PC-3 (cell line): ENCODE results near the gene FLCN. TPM values are rescaled to one million over a fixed set of nuclear protein-coding genes. Genes with fewer than 3 reads are reported as not detected.

Experiments used
- ATAC-seq: fragments of 200-7000 bp; cut with Tn5 transposase; 2 replicates; pipeline ENCODE4 v1.9.1; 2020; ENCODE audit warnings: mild to moderate bottlenecking, moderate library complexity
- BruUV-seq: library from RNA; stranded (reverse); fragments of 400-500 nt; replicated peaks from 2 replicates; lab custom pipeline; 2021; lab: Mats Ljungman, UMichigan
- CTCF ChIA-PET: fragments of 300-600 bp; sonication (Branson Sonifier 250); formaldehyde crosslinking; loops from one replicate; lab custom pipeline; 2022; ENCODE audit warnings: antibody characterized with exemption; lab: Charles Lee
- POLR2A ChIA-PET: fragments of 300-600 bp; sonication (Branson Sonifier 250); formaldehyde crosslinking; loops from one replicate; lab custom pipeline; 2022; ENCODE audit warnings: antibody characterized with exemption; ENCODE audit not compliant: unreplicated experiment; lab: Charles Lee
- DNase-seq: peaks from one replicate; pipeline ENCODE4 v3.0.0-alpha.2; 2015
- H2AFZ ChIP-seq: fragments of 300-600 bp; sonication (generic); 2 replicates; pipeline ENCODE4 v1.6.0; 2016; ENCODE audit warnings: antibody characterized with exemption, low read length
- H3F3A ChIP-seq: fragments of 300-600 bp; sonication (generic); one replicate; pipeline ENCODE4 v1.6.0; 2017; ENCODE audit warnings: antibody characterized with exemption, low read length, control low read depth, mild to moderate bottlenecking; ENCODE audit not compliant: unreplicated experiment
- H3K27ac ChIP-seq: fragments of 300-600 bp; sonication (generic); 2 replicates; pipeline ENCODE4 v1.5.1; 2016; ENCODE audit warnings: mild to moderate bottlenecking, low read length
- H3K27me3 ChIP-seq: fragments of 300-600 bp; sonication (generic); 2 replicates; pipeline ENCODE4 v1.6.1; 2016; ENCODE audit warnings: low read length, mixed read lengths
- H3K36me3 ChIP-seq: fragments of 300-600 bp; sonication (generic); 2 replicates; pipeline ENCODE4 v1.6.1; 2016; ENCODE audit warnings: low read depth, mixed run types, low read length, mixed read lengths
- H3K4me1 ChIP-seq: fragments of 300-600 bp; sonication (generic); 2 replicates; pipeline ENCODE4 v1.5.1; 2016; ENCODE audit warnings: low read length; ENCODE audit not compliant: insufficient read depth
- H3K4me2 ChIP-seq: fragments of 300-600 bp; sonication (generic); 2 replicates; pipeline ENCODE4 v1.6.0; 2016; ENCODE audit warnings: low read length
- H3K4me3 ChIP-seq: fragments of 300-600 bp; sonication (generic); 2 replicates; pipeline ENCODE4 v1.5.1; 2016; ENCODE audit warnings: mild to moderate bottlenecking, low read length, mixed read lengths
- H3K79me2 ChIP-seq: fragments of 300-600 bp; sonication (generic); 2 replicates; pipeline ENCODE4 v1.6.1; 2017; ENCODE audit warnings: low read length, mixed read lengths
- H3K9ac ChIP-seq: fragments of 300-600 bp; sonication (generic); 2 replicates; pipeline ENCODE4 v1.6.0; 2016; ENCODE audit warnings: mild to moderate bottlenecking, low read length
- H3K9me2 ChIP-seq: fragments of 300-600 bp; sonication (generic); replicated peaks from 2 replicates; pipeline ENCODE4 v1.6.1; 2016; ENCODE audit warnings: mixed run types, low read length, mixed read lengths
- H3K9me3 ChIP-seq: fragments of 300-600 bp; sonication (generic); 2 replicates; pipeline ENCODE4 v1.6.1; 2016; ENCODE audit warnings: low read length, mixed read lengths
- H4K20me1 ChIP-seq: fragments of 300-600 bp; sonication (generic); 2 replicates; pipeline ENCODE4 v1.6.1; 2016; ENCODE audit warnings: low read length, mixed read lengths
- CTCF ChIP-seq: fragments of 300-600 bp; sonication (generic); conservative IDR thresholded peaks from 2 replicates; pipeline ENCODE4 v1.5.1; 2017; ENCODE audit warnings: antibody characterized with exemption, low read depth, mild to moderate bottlenecking, low read length
- EZH2 ChIP-seq: fragments of 300-600 bp; sonication (generic); IDR thresholded peaks from one replicate; pipeline ENCODE4 v1.6.1; 2017; ENCODE audit warnings: antibody characterized with exemption, mild to moderate bottlenecking, low read length; ENCODE audit not compliant: unreplicated experiment
- EZH2phosphoT487 ChIP-seq: fragments of 300-600 bp; sonication (generic); IDR thresholded peaks from 2 replicates; pipeline ENCODE4 v1.6.1; 2018; ENCODE audit warnings: mild to moderate bottlenecking, antibody characterized with exemption, low read length, borderline replicate concordance
- intact Hi-C: fragments of 100-400 bp; cut with micrococcal nuclease; formaldehyde crosslinking; loops from 2 replicates; pipeline ENCODE4 v1.9.0; 2023
- total RNA-seq: library from RNA; depleted of rRNA; stranded (reverse); fragments of >200 nt; gene quantifications from 2 replicates; pipeline ENCODE4 v1.2.3, GENCODE V29; 2014

Gene FLCN
- total RNA-seq, 1 experiment from 2014 or later: 30.8 TPM

GRCh38 chr17:17225901-17226300 lies 11.1 kb downstream of the FLCN start:
- Histone ChIP-seq H3K9ac (no peak overlapping the region), H4K20me1 (no peaks in the 10 kb centered on the region), H3K4me3 (no peak overlapping the region), H3K79me2 (no peaks in the 10 kb centered on the region), H3K9me2 (no peaks in the 10 kb centered on the region), H3K27ac (no peak overlapping the region), H3K27me3 (no peaks in the 10 kb centered on the region), H3K9me3 (no peaks in the 10 kb centered on the region), H3K4me2 (no peak overlapping the region), H2AFZ (no peak overlapping the region), H3K36me3 (peaks cover 70% of the 10 kb centered on the region), H3K4me1 (no peaks in the 10 kb centered on the region), H3F3A (no peaks in the 10 kb centered on the region)
- TF ChIP-seq CTCF: no peak
- no peak for ATAC-seq
- CTCF ChIA-PET: no interaction called here
- no TSS peak for BruUV-seq
- no peak for DNase-seq
- intact Hi-C loops: no loop called here
- POLR2A ChIA-PET: no interaction called here

GRCh38 chr17:17224137-17224536 lies 12.8 kb downstream of the FLCN start:
- no peaks in the 10 kb centered on the region for H3K9me2 ChIP-seq

GRCh38 chr17:17223736-17224135 lies 13.2 kb downstream of the FLCN start:
- no peaks in the 10 kb centered on the region for H3K79me2 ChIP-seq
- no peak overlapping the region for H3K27ac ChIP-seq
- H3K9ac ChIP-seq: no peak overlapping the region
- no peaks in the 10 kb centered on the region for H3F3A ChIP-seq
- no peak overlapping the region for H3K4me2 ChIP-seq
- POLR2A ChIA-PET: no interaction called here
- no peaks in the 10 kb centered on the region for H3K9me3 ChIP-seq
- H3K36me3 ChIP-seq: peaks cover 68% of the 10 kb centered on the region
- intact Hi-C loops: no loop called here
- no peaks in the 10 kb centered on the region for H3K4me1 ChIP-seq
- no peaks in the 10 kb centered on the region for H3K9me2 ChIP-seq
- H4K20me1 ChIP-seq: no peaks in the 10 kb centered on the region
- no peak overlapping the region for H2AFZ ChIP-seq
- H3K4me3 ChIP-seq: no peak overlapping the region
- CTCF ChIA-PET: no interaction called here
- BruUV-seq: no TSS peak
- ATAC-seq (no peak), DNase-seq (no peak)
- TF ChIP-seq EZH2 (no peak), CTCF (no peak), EZH2phosphoT487 (no peak)
- H3K27me3 ChIP-seq: no peaks in the 10 kb centered on the region

More at GRCh38 chr17:17224137-17224536, 12.8 kb downstream of the FLCN start:
- H3K9ac ChIP-seq: no peak overlapping the region
- ATAC-seq (no peak), DNase-seq (no peak)
- no peaks in the 10 kb centered on the region for H3K79me2 ChIP-seq
- no peak overlapping the region for H3K4me3 ChIP-seq
- no peak for TF ChIP-seq EZH2
- TF ChIP-seq CTCF: no peak
- no peak for TF ChIP-seq EZH2phosphoT487
- ChIA-PET CTCF (no interaction called here), POLR2A (no interaction called here)
- BruUV-seq: no TSS peak
- no peak overlapping the region for H2AFZ ChIP-seq
- H3K36me3 ChIP-seq: peaks cover 66% of the 10 kb centered on the region
- no peaks in the 10 kb centered on the region for H3K27me3 ChIP-seq
- no peaks in the 10 kb centered on the region for H3F3A ChIP-seq
- intact Hi-C loops: no loop called here
- H3K27ac ChIP-seq: no peak overlapping the region
- H4K20me1 ChIP-seq: no peaks in the 10 kb centered on the region
- H3K9me3 ChIP-seq: no peaks in the 10 kb centered on the region
- no peaks in the 10 kb centered on the region for H3K4me1 ChIP-seq
- no peak overlapping the region for H3K4me2 ChIP-seq
